ENCODE data around the gene CCDC191. TPM values are rescaled to one million over a fixed set of nuclear protein-coding genes. Genes with fewer than 3 reads are reported as not detected.

CCDC191 gene
- polyA plus RNA-seq (ENCODE audit: insufficient read length in 12 of 12): 10 to 100 TPM in 1 of 12 donors, 1 to 10 TPM in 9, not detected in 2; 2.4 to 14.4 (median 4.7) TPM
- long read RNA-seq, donor 1: 0 reads
- long read RNA-seq, donor 2: 0 reads
- long read RNA-seq, donor 3, partial matches to known transcripts: 0 of 1 reads
- long read RNA-seq, donor 3, other reads (novel, unspliced or antisense): 0 of 1 reads
- long read RNA-seq, donor 4: 0 reads
- long read RNA-seq, donor 5: 0 reads
- long read RNA-seq, donor 6: 0 reads
- long read RNA-seq, donor 7: 0 reads
- long read RNA-seq, donor 8, partial matches to known transcripts: 0 of 2 reads
- long read RNA-seq, donor 8, other reads (novel, unspliced or antisense): 0 of 2 reads
- long read RNA-seq, donor 9, partial matches to known transcripts: 0 of 1 reads
- long read RNA-seq, donor 9, other reads (novel, unspliced or antisense): 0 of 1 reads
- long read RNA-seq, donor 10: 0 reads
- long read RNA-seq, donor 11, partial matches to known transcripts: 0 of 1 reads
- long read RNA-seq, donor 11, other reads (novel, unspliced or antisense): 0 of 1 reads

GRCh38 chr3:114056130-114057010, at the start of gene CCDC191, which contains the start of gene QTRT2:
CCDC191 (minus strand) TSS chr3:114056526; CDS start chr3:114056466, 60 bp downstream.
QTRT2 (plus strand) TSS chr3:114056737; CDS start chr3:114065258, 8,521 bp downstream.
- DNase-seq: peak; percentile 100

GRCh38 chr3:114104414-114104813, 48.1 kb upstream of the CCDC191 start:
- DNase-seq: no peak

- DNase-seq: no peak
Observed at GRCh38 chr3:114103858-114104257, 47.5 kb upstream of the CCDC191 start.

- no peak for DNase-seq
Observed at GRCh38 chr3:114103181-114103580, 46.9 kb upstream of the CCDC191 start.

GRCh38 chr3:114101101-114101500, 44.8 kb upstream of the CCDC191 start:
- DNase-seq: no peak

- no peak for DNase-seq
Observed at GRCh38 chr3:114095796-114096195, 39.5 kb upstream of the CCDC191 start.

- DNase-seq: peak; percentile 22
Observed at GRCh38 chr3:114093596-114093995, 37.3 kb upstream of the CCDC191 start.

- DNase-seq: no peak
Observed at GRCh38 chr3:114093016-114093380, 36.7 kb upstream of the CCDC191 start.

GRCh38 chr3:114092151-114093015, 36.1 kb upstream of the CCDC191 start:
- DNase-seq: no peak

GRCh38 chr3:114089675-114090074, 33.3 kb upstream of the CCDC191 start:
- no peak for DNase-seq

- DNase-seq: no peak
Observed at GRCh38 chr3:114086356-114086755, 30.0 kb upstream of the CCDC191 start.

GRCh38 chr3:114083112-114083511, 26.8 kb upstream of the CCDC191 start:
- DNase-seq: no peak

- DNase-seq: no peak
Observed at GRCh38 chr3:114081037-114081436, 24.7 kb upstream of the CCDC191 start.

GRCh38 chr3:114080201-114080600, 23.9 kb upstream of the CCDC191 start:
- DNase-seq: no peak

GRCh38 chr3:114079761-114080160, 23.4 kb upstream of the CCDC191 start:
- DNase-seq: no peak

- DNase-seq: no peak
Observed at GRCh38 chr3:114078126-114078525, 21.8 kb upstream of the CCDC191 start.

- no peak for DNase-seq
Observed at GRCh38 chr3:114076711-114077110, 20.4 kb upstream of the CCDC191 start.

GRCh38 chr3:114071786-114072185, 15.5 kb upstream of the CCDC191 start:
- DNase-seq: no peak

- no peak for DNase-seq
Observed at GRCh38 chr3:114068336-114068735, 12.0 kb upstream of the CCDC191 start.

GRCh38 chr3:114067804-114068203, 11.5 kb upstream of the CCDC191 start:
- DNase-seq: no peak

GRCh38 chr3:114060906-114061655, 4.8 kb upstream of the CCDC191 start:
- no peak for DNase-seq

All from muscle of arm (tissue), 14 donors.